ENCODE results near the gene OR6C2. TPM values are rescaled to one million over a fixed set of nuclear protein-coding genes. Genes with fewer than 3 reads are reported as not detected.
"Not testable (repeated sequence)": the region's sequence is repeated elsewhere in the genome, so short reads cannot be mapped to it uniquely, and the experiment has no call there.

Gene OR6C2
- total RNA-seq, 1 donor from 2014 or later = not detected

GRCh38 chr12:55416961-55417360, 26.9 kb upstream of the OR6C2 start:
- TF ChIP-seq, protein P1, sequence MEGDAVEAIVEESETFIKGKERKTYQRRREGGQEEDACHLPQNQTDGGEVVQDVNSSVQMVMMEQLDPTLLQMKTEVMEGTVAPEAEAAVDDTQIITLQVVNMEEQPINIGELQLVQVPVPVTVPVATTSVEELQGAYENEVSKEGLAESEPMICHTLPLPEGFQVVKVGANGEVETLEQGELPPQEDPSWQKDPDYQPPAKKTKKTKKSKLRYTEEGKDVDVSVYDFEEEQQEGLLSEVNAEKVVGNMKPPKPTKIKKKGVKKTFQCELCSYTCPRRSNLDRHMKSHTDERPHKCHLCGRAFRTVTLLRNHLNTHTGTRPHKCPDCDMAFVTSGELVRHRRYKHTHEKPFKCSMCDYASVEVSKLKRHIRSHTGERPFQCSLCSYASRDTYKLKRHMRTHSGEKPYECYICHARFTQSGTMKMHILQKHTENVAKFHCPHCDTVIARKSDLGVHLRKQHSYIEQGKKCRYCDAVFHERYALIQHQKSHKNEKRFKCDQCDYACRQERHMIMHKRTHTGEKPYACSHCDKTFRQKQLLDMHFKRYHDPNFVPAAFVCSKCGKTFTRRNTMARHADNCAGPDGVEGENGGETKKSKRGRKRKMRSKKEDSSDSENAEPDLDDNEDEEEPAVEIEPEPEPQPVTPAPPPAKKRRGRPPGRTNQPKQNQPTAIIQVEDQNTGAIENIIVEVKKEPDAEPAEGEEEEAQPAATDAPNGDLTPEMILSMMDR (IDR thresholded peaks at IDR 0.05; ENCODE audit: insufficient read depth, low read length, poor library complexity, severe bottlenecking) = no peak
- Histone ChIP-seq H3K4me3 (ENCODE audit: low read depth, low read length) (no peak overlapping the region), H3K27me3 (ENCODE audit: control insufficient read depth, insufficient read depth, low read length) (no peaks in the 10 kb centered on the region), H3K36me3 (ENCODE audit: control insufficient read depth, insufficient read depth, low read length) (no peaks in the 10 kb centered on the region)
- DNase-seq (ENCODE audit: low read depth) = no peak

DNA sequence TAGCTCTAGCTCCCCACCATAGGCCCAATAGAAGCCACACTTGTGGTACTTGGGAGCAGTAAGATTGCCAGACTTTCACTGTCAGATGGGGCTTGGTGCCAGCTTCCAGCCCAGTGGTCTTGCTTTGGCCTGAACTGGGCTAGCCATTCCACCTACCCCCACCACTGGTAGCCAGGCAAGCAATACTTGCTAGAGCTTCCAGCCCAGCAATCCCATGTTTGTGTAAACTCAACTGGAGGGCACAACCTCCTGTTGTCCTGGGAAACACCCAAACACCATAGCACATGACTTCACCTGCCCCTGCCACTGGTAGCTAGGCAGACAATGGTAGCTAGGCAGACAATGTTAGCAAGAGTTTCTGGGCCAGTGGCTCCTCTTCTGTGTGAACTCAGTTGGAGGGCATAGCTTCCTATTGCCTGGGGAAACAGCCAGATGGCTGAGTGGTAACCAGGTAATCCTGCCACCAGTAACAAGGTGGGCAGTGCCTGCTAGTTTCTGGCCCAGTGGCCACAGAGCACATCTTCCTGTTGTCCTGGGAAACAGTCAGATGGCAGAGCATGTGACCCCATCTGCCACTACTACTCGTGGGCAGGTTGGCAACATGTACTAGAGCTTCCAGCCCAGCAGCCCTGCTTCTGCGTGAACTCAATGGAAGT, 23.4 kb upstream of the OR6C2 start:
- H3K4me3 ChIP-seq (ENCODE audit: low read depth, low read length) = no peak overlapping the region
- no peaks in the 10 kb centered on the region for H3K36me3 ChIP-seq (ENCODE audit: control insufficient read depth, insufficient read depth, low read length)
- DNase-seq (ENCODE audit: low read depth) = no peak
- TF ChIP-seq, protein P1 (IDR thresholded peaks at IDR 0.05; ENCODE audit: insufficient read depth, low read length, poor library complexity, severe bottlenecking) = no peak
- H3K27me3 ChIP-seq (ENCODE audit: control insufficient read depth, insufficient read depth, low read length) = no peaks in the 10 kb centered on the region

- TF ChIP-seq, protein P1 (IDR thresholded peaks at IDR 0.05; ENCODE audit: insufficient read depth, low read length, poor library complexity, severe bottlenecking) = no peak
- H3K27me3 ChIP-seq (ENCODE audit: control insufficient read depth, insufficient read depth, low read length) = no peaks in the 10 kb centered on the region
- no peaks in the 10 kb centered on the region for H3K36me3 ChIP-seq (ENCODE audit: control insufficient read depth, insufficient read depth, low read length)
- no peak for DNase-seq (ENCODE audit: low read depth)
- no peak within 1 kb of the TSS for H3K4me3 ChIP-seq (ENCODE audit: low read depth, low read length)
These were observed 17.9 kb upstream of the OR6C2 start, which contains the start of gene OR6C76 for GRCh38 chr12:55425954-55426353. Gene OR6C76 (plus strand): TSS chr12:55426254. CDS start chr12:55426254, 0 bp downstream.

DNA sequence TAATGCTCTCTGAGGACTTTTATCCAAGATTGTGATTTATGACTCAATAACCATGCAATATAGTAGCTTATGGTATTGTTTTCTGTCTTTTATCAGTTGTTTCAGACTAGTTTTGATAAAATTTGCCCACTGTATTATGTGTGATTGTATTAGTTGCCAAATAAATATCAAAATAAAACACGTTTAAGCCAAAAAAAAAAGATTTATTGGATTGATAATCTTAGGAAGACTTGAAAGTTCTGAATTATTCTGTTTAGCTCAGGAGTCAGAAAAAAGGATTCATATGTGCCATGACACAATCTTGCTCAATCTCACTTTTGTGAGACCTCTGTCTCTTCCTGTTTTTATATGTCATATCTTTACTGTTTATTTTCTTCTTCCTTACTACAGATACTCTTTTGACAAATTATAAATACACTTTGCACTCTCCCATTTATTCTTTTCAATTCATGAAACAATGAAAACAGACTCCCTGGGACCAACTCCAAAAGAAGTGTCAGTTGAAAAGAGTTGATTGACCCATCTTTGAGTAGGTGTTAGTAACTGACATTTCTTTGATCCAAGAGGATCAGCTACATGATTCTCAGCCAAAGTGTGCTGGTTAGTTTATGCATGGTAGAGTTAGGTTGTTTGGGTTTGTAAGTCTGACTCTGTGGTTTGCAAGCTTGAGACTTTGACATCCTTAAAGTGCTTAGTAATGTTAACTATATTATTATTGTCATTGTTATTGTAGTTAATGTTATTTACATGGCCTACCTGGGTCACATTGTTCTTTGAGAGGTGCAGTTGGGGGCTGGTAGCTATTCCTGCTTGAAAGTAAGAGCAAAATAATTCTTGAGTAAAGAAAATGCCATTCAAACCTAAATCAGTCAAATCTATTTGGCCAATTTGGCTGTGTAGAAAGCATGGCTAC, 15.3 kb upstream of the OR6C2 start:
- no peak for DNase-seq (ENCODE audit: low read depth)
- Histone ChIP-seq H3K4me3 (ENCODE audit: low read depth, low read length) (no peak overlapping the region), H3K27me3 (ENCODE audit: control insufficient read depth, insufficient read depth, low read length) (no peaks in the 10 kb centered on the region), H3K36me3 (ENCODE audit: control insufficient read depth, insufficient read depth, low read length) (no peaks in the 10 kb centered on the region)
- TF ChIP-seq, protein P1 (IDR thresholded peaks at IDR 0.05; ENCODE audit: insufficient read depth, low read length, poor library complexity, severe bottlenecking) = no peak

DNA sequence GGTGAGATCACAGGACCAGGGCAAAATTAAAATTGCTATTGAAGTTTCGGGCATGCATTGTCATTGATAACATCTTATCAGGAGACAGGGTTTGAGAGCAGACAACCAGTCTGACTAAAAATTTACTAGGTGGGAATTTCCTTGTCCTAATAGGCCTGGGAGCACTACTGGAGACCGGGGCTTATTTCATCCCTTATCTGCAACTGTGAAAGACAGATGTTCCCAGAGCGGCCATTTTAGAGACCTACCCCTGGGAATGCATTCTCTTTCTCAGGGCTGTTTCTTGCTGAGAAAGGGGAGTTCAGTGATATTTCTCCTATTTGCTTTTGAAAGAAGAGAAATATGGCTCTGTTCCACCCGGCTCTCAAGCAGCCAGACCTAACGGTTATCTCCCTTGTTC, 2.6 kb upstream of the OR6C2 start:
- H3K36me3 ChIP-seq (ENCODE audit: control insufficient read depth, insufficient read depth, low read length) = not testable (repeated sequence)

GRCh38 chr12:55445357-55445756, 1.5 kb downstream of the OR6C2 start:
- DNase-seq (ENCODE audit: low read depth) = no peak
- H3K4me3 ChIP-seq (ENCODE audit: low read depth, low read length) = no peak overlapping the region
- no peaks in the 10 kb centered on the region for H3K36me3 ChIP-seq (ENCODE audit: control insufficient read depth, insufficient read depth, low read length)
- TF ChIP-seq, protein P1 (IDR thresholded peaks at IDR 0.05; ENCODE audit: insufficient read depth, low read length, poor library complexity, severe bottlenecking) = no peak
- H3K27me3 ChIP-seq (ENCODE audit: control insufficient read depth, insufficient read depth, low read length) = no peaks in the 10 kb centered on the region

More for the DNA sequence above, 2.6 kb upstream of the OR6C2 start:
- not testable (repeated sequence) for H3K27me3 ChIP-seq (ENCODE audit: control insufficient read depth, insufficient read depth, low read length); DNase-seq (ENCODE audit: low read depth); H3K4me3 ChIP-seq (ENCODE audit: low read depth, low read length)
